Osteocyte (in vitro differentiated cells): ENCODE results near the gene MICU1. TPM values are rescaled to one million over a fixed set of nuclear protein-coding genes. Genes with fewer than 3 reads are reported as not detected.

Experiments used
- DNase-seq: peaks from one replicate; pipeline ENCODE4 v3.0.0; 2021; ENCODE audit warnings: mixed read lengths; ENCODE audit not compliant: unreplicated experiment; ENCODE audit errors: extremely low spot score
- H3K27ac Mint-ChIP-seq: one replicate; pipeline ENCODE4 v1.8.0; 2021; ENCODE audit warnings: mild to moderate bottlenecking, mixed read lengths; ENCODE audit not compliant: unreplicated experiment
- H3K27me3 Mint-ChIP-seq: one replicate; pipeline ENCODE4 v1.8.0; 2021; ENCODE audit warnings: mixed read lengths; ENCODE audit not compliant: unreplicated experiment
- H3K36me3 Mint-ChIP-seq: one replicate; pipeline ENCODE4 v1.8.0; 2021; ENCODE audit warnings: mixed read lengths; ENCODE audit not compliant: unreplicated experiment
- H3K4me1 Mint-ChIP-seq: one replicate; pipeline ENCODE4 v1.8.0; 2021; ENCODE audit warnings: mixed read lengths; ENCODE audit not compliant: unreplicated experiment
- H3K4me3 Mint-ChIP-seq: one replicate; pipeline ENCODE4 v1.8.0; 2021; ENCODE audit warnings: mild to moderate bottlenecking, moderate library complexity, mixed read lengths; ENCODE audit not compliant: unreplicated experiment
- H3K9me3 Mint-ChIP-seq: one replicate; pipeline ENCODE4 v1.8.0; 2021; ENCODE audit warnings: mixed read lengths; ENCODE audit not compliant: unreplicated experiment
- CTCF ChIP-seq: fragments of 200-600 bp; sonication (generic); IDR thresholded peaks from 2 replicates; pipeline ENCODE4 v1.5.0; 2021; ENCODE audit warnings: antibody characterized with exemption, mild to moderate bottlenecking, moderate library complexity
- total RNA-seq: library from RNA; stranded (reverse); gene quantifications from 2 replicates; pipeline ENCODE4 v1.2.1, GENCODE V29; 2021

Gene MICU1
- total RNA-seq, 1 donor from 2014 or later, result 58.9 TPM

DNA sequence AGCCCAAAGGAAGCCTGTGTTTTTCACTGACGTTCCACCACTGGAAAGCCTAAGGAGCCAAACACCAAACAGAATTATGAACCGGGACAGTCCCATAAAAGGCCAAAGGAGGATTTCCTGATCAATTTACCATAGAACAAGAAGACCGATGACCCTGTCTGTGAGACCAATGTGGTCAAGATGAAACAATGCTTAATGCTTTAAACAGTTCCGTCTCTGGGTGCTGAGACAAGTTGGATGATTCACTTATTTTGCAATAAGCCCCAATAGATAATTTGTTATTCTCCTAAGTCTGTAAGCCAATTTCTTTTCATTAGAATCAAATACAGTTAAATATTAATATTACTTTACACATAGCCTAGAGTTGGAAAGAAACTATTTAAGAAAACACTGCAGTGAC lies 134.9 kb downstream of the MICU1 start:
- Mint-ChIP-seq H3K4me1 (no peaks in the 10 kb centered on the region), H3K27me3 (no peaks in the 10 kb centered on the region), H3K9me3 (no peaks in the 10 kb centered on the region), H3K27ac (no peak overlapping the region), H3K36me3 (no peaks in the 10 kb centered on the region), H3K4me3 (no peak overlapping the region)
- no peak for DNase-seq
- TF ChIP-seq CTCF, result no peak

- Mint-ChIP-seq H3K9me3 (no peaks in the 10 kb centered on the region), H3K27ac (no peak overlapping the region), H3K27me3 (no peaks in the 10 kb centered on the region), H3K4me1 (no peaks in the 10 kb centered on the region), H3K36me3 (peaks cover under 1% of the 10 kb centered on the region), H3K4me3 (no peak overlapping the region)
- no peak for TF ChIP-seq CTCF
- no peak for DNase-seq
Observed at GRCh38 chr10:72487521-72487920, 138.4 kb downstream of the MICU1 start.

- Mint-ChIP-seq H3K27me3 (no peaks in the 10 kb centered on the region), H3K4me3 (no peak overlapping the region), H3K27ac (no peak overlapping the region), H3K4me1 (no peaks in the 10 kb centered on the region), H3K9me3 (no peaks in the 10 kb centered on the region), H3K36me3 (peaks cover 4% of the 10 kb centered on the region)
- TF ChIP-seq CTCF, result no peak
- no peak for DNase-seq
Observed at GRCh38 chr10:72487116-72487515, 138.8 kb downstream of the MICU1 start.

- no peaks in the 10 kb centered on the region for H3K27me3 Mint-ChIP-seq
- H3K4me3 Mint-ChIP-seq, result no peak overlapping the region
- H3K36me3 Mint-ChIP-seq, result peaks cover 4% of the 10 kb centered on the region
- DNase-seq, result no peak
- H3K4me1 Mint-ChIP-seq, result no peaks in the 10 kb centered on the region
- H3K27ac Mint-ChIP-seq, result no peak overlapping the region
- H3K9me3 Mint-ChIP-seq, result no peaks in the 10 kb centered on the region
- TF ChIP-seq CTCF, result no peak
Observed at GRCh38 chr10:72485701-72486100, 140.2 kb downstream of the MICU1 start.

DNA sequence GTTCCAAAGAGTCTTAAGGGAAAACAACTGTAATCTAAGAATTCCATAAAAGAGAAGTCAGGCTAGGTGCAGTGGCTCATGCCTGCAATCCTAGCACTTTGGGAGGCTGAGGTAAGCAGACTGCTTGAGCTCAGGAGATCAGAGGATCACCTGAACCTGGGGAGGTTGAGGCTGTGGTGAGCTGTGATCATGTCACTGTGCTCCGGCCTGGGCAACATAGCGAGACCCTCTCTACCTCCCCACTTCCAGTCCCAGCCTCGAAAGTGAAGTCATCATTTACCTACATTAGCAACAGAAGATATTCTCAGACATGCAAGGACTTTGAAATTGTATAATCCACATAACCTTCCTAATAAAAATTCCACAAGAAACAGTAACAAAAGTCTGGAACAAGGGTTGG lies 141.4 kb downstream of the MICU1 start:
- Mint-ChIP-seq H3K4me1 (no peaks in the 10 kb centered on the region), H3K36me3 (peaks cover 4% of the 10 kb centered on the region), H3K4me3 (no peak overlapping the region), H3K9me3 (no peaks in the 10 kb centered on the region), H3K27me3 (no peaks in the 10 kb centered on the region), H3K27ac (no peak overlapping the region)
- DNase-seq, result no peak
- no peak for TF ChIP-seq CTCF
